ENCODE results near the gene ZNHIT3. TPM values are rescaled to one million over a fixed set of nuclear protein-coding genes. Genes with fewer than 3 reads are reported as not detected.

ZNHIT3 gene
- total RNA-seq, 1 experiment from 2014 or later, result 61.9 TPM

Other genes starting within 250 kb of the ZNHIT3 start
- gene TBC1D3I, start 222.1 kb upstream of the ZNHIT3 start, total RNA-seq (2022), result 0.50 and 1.00 TPM in 2 replicates
- gene TBC1D3G, start 162.8 kb upstream of the ZNHIT3 start, total RNA-seq (2022), result not detected in 2 replicates
- not detected in 2 replicates for gene TBC1D3H, start 98.2 kb upstream of the ZNHIT3 start, total RNA-seq (2022)
- gene MYO19, start 48.2 kb downstream of the ZNHIT3 start, total RNA-seq (2022), result 153 and 177 TPM in 2 replicates
- 30.9 and 33.6 TPM in 2 replicates for gene PIGW, start 48.3 kb downstream of the ZNHIT3 start, total RNA-seq (2022)
- gene GGNBP2, start 58.2 kb downstream of the ZNHIT3 start, total RNA-seq (2022), result 91.3 and 91.5 TPM in 2 replicates
- gene DHRS11, start 105.2 kb downstream of the ZNHIT3 start, total RNA-seq (2022), result 44.7 and 46.9 TPM in 2 replicates
- 9.3 and 13.5 TPM in 2 replicates for gene MRM1, start 114.9 kb downstream of the ZNHIT3 start, total RNA-seq (2022)

Measured in Caco-2 (cell line).